AG04449 (cell line): ENCODE data around the gene ARID3A.

Source experiments
- CTCF ChIA-PET: fragments of 350-600 bp; formaldehyde crosslinking; extraction: SDS; loops from one replicate; lab custom pipeline; 2021; ENCODE audit warnings: antibody characterized with exemption; lab: Yijun Ruan, JAX
- POLR2A ChIA-PET: fragments of 400-600, 350-600 bp; formaldehyde crosslinking; extraction: SDS; loops from one replicate; lab custom pipeline; 2020; ENCODE audit warnings: antibody characterized with exemption, inconsistent platforms; lab: Yijun Ruan, JAX
- DNase-seq: peaks from one replicate; pipeline ENCODE4 v3.0.0-alpha.2; 2010; ENCODE audit warnings: low read depth, low spot score
- H3K4me3 ChIP-seq: 2 replicates; pipeline ENCODE4 v1.5.1; 2011; ENCODE audit warnings: low read depth, mild to moderate bottlenecking, control low read depth, low read length
- CTCF ChIP-seq: IDR thresholded peaks from one replicate; pipeline ENCODE4 v1.5.1; 2011; ENCODE audit warnings: mild to moderate bottlenecking, moderate library complexity, low read length, control low read depth, inconsistent platforms; ENCODE audit not compliant: insufficient read depth; ENCODE audit errors: missing control alignments

Gene ARID3A

GRCh38 chr19:1016647-1017114, 90.8 kb downstream of the ARID3A start:
- TF ChIP-seq CTCF, result no peak
- CTCF ChIA-PET, result interaction anchor here (0.8 to 1.4 kb wide), 3 partner anchors 20 to 228 kb away, joined by 3 to 4 read pairs (median 3); no protein-coding TSS in a partner anchor
- peak overlapping the region; percentile 23 for H3K4me3 ChIP-seq
- POLR2A ChIA-PET, result interaction anchor here (1.3 kb wide), 1 partner anchor 228 kb away, joined by 3 read pairs; no protein-coding TSS in a partner anchor
- no peak for DNase-seq

GRCh38 chr19:1017115-1017905, 91.5 kb downstream of the ARID3A start:
- ChIA-PET POLR2A (interaction anchor here (1.3 kb wide), 1 partner anchor 227 kb away, joined by 3 read pairs; no protein-coding TSS in a partner anchor), CTCF (interaction anchor here (0.8 to 1.4 kb wide), 3 partner anchors 21 to 227 kb away, joined by 3 to 4 read pairs (median 3); no protein-coding TSS in a partner anchor)
- peak overlapping the region; percentile 23 for H3K4me3 ChIP-seq
- TF ChIP-seq CTCF, result no peak
- DNase-seq, result no peak

- H3K4me3 ChIP-seq, result no peak overlapping the region; the same call in 1 of the 2 replicates
- CTCF ChIA-PET, result no interaction called here
- no peak for DNase-seq
- POLR2A ChIA-PET, result no interaction called here
- no peak for TF ChIP-seq CTCF
Observed at GRCh38 chr19:1017906-1018305, 92.1 kb downstream of the ARID3A start.

- ChIA-PET CTCF (interaction anchor here (1.5 to 1.8 kb wide), 2 partner anchors 13 to 249 kb away, joined by 4 to 8 read pairs; no protein-coding TSS in a partner anchor), POLR2A (interaction anchor here (0.8 kb wide), 1 partner anchor 14 kb away, joined by 3 read pairs; no protein-coding TSS in a partner anchor)
- peak overlapping the region; percentile 15; the same call in 1 of the 2 replicates for H3K4me3 ChIP-seq
- no peak for TF ChIP-seq CTCF
- no peak for DNase-seq
Observed at GRCh38 chr19:1018393-1018792, 92.6 kb downstream of the ARID3A start.

GRCh38 chr19:1018932-1019615, 93.2 kb downstream of the ARID3A start:
- ChIA-PET CTCF (interaction anchor here (0.9 to 1.8 kb wide), 7 partner anchors 9 to 249 kb away, joined by 3 to 8 read pairs (median 4); no protein-coding TSS in a partner anchor), POLR2A (interaction anchor here (0.8 kb wide), 1 partner anchor 15 kb away, joined by 3 read pairs; no protein-coding TSS in a partner anchor)
- DNase-seq, result no peak
- no peak for TF ChIP-seq CTCF
- peak overlapping the region; percentile 98 for H3K4me3 ChIP-seq
